SIG-M5 treated with dmso at 0.1 percent for 504 hours (cell line): ENCODE results near the gene OR51F2.
"Not testable (repeated sequence)": the region's sequence is repeated elsewhere in the genome, so short reads cannot be mapped to it uniquely, and the experiment has no call there.

Experiments
- DNase-seq: peaks from one replicate; lab custom pipeline; 2025; ENCODE audit not compliant: unreplicated experiment; lab: John Stamatoyannopoulos, UW

Gene OR51F2, protein sequence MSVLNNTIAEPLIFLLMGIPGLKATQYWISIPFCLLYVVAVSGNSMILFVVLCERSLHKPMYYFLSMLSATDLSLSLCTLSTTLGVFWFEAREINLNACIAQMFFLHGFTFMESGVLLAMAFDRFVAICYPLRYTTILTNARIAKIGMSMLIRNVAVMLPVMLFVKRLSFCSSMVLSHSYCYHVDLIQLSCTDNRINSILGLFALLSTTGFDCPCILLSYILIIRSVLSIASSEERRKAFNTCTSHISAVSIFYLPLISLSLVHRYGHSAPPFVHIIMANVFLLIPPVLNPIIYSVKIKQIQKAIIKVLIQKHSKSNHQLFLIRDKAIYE

DNA sequence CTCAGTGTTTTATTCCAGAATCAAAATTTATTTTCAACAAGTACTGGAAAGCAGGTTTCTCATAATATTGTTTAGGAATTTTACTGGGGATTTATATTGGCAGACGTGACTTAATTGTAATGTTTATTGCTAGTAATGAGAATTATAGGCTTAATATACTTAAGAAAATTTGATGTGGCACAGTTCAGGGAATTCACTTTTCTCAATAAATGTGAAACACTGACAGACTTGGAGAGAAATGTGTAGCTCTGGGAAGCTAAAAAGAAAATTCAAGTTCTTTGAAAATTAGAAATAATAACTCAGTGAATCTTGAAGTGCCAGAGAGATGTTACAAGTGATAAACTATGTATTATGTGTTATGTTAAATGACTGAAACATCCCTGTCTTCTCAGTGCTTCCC lies at the start of gene OR51F2:
TSS of gene OR51F2 (plus strand) at position 301 of the 400 bp plus-strand sequence. CDS start 101 bp downstream, outside the sequence.
- no peak for DNase-seq

DNA sequence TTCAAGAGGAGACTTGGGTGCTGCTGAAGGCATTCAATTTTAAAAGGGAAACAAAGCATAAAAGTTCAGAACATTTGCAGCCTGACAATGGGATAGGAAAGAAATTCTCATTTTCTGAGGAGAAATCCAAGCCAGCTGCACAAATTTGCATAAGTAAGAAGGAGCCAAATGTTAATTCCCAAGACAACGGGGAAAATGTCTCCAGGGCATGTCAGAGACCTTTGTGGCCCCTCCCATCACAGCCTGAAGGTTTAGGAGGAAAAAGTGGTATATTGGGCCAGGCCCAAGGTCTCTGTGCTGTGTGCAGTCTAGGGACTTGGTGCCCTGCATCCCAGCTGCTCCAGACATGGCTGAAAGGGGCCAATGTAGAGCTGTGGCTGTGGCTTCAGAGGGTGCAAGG lies 38.7 kb upstream of the OR51F2 start:
- DNase-seq, result no peak

DNA sequence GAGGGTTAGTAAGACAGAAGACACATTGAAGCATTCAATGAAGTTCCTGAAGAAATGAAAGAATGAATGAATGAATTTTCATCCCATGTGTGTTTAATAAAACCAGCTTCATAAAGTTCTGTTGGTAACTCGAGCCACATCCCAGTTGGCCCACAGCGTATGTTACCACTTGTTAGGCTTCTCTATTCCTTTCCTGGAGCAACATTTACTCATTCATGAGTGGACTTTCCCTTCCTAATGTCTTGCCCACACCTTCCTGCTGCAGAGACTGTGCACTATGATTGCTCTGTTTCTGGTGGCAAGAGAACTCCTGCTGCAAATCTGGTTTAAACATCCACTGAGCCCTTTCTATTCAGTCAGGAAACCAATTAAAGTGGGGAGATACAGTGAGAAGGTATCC lies 23.9 kb upstream of the OR51F2 start:
- DNase-seq, result no peak

DNA sequence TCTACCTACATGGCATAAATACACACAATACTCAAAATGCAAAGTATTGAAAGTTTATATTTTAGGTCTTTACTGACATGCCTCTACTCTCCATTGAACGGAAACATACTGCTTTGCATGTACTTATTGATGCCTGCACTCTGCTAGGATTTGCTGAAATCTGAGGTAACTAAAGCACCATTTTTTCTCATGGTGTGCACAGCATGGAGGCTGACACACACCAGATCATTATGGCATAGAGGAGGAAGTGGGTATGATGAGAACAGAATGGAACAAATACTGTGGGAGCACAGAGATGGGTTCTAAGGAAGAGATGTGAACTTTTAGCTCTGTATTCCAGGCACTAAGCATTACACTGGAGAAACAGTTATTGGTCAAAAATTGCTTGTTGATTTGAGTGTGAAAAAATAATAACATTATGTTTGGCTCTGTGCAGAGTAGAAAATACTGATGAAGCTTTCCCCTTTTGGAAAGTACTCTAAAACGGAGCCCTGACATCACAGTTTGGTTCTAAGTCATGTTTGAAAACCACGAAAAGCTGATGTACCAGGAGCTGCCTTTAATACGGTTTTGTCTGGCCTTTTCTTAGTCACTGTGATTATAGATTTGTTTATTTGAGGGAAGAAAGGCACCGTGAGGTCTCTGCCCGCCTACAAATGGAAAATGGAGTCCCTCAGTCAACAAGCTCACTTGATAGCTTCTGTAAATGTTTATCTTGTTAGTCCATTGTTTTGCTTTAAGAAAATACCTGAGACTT lies 22.5 kb upstream of the OR51F2 start:
- no peak for DNase-seq

DNA sequence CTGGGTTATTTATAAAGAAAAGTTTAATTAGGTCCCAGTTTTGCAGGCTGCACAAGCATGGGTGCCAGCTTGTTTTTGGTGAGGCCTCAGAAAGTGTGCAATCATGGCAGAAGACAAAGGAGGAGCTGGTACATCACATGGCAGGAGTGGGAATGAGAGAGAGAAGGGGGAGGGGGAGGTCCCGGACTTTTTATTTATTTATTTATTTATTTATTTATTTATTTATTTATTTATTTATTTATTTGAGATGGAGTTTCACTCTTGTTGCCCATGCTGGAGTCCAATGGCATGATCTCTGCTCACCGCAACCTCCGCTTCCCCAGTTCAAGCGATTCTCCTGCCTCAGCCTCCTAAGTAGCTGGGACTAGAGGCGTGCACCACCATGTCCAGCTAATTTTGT lies 19.8 kb upstream of the OR51F2 start:
- not testable (repeated sequence) for DNase-seq

DNA sequence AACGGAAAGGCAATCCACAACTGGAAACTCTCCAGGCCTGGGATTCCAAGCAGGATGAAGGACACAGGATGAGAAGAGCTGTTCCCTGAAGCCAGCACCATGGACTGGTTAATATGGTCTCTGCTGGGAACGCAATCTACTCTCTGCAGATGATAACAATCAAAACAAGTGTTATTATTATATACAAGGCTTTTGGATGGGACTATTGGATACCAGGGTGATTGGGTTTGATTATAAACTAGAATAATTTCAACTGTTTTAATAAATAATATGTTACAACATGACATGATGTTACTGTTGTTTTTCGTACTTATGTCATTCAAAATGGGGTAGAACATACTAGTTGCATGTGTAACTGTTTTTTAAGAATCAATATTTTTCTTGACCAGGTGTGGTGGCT lies 16.8 kb upstream of the OR51F2 start, which contains the start of gene OR52R1:
TSS of gene OR52R1 (minus strand) at position 101 of the 400 bp plus-strand sequence. CDS start at position 101, 0 bp downstream.
- no peak for DNase-seq

DNA sequence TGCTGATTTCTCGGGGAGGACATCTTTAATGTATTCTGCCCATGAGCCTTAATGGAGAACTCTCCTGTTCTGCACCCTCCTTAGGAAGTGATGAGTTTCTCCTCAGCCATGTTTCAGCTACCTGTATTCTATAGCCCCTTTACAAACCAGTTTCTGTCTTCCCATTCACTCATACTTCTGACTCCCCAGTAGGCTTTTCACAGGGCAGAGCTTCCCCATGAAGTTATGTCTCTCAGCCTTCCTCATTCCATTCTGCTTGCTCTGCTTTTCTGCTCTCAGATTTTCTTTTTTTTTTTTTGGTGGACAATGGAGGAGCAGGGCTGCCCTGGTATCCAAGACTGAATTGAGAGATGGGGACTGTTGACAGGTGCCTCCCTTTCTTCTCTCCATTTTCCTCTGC lies 12.6 kb upstream of the OR51F2 start:
- no peak for DNase-seq

DNA sequence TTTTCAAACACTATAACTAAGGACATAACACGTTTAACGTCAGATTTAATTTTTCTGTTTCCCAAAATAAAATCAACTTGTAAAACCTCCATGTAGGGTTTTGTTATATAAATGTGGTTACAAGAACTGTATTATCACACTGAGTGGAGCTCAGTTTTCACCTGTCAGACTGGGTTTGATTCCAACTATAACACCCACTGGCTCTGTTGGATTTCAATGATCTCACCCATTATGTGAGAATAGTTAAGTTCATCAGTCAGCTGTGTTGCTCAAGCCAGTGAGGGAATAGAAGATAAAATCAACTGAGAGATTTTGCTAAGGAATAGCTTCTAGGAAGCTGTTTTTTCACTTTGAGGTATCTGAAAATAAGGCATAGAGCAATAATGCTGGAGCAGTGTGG lies 11.9 kb upstream of the OR51F2 start:
- no peak for DNase-seq

DNA sequence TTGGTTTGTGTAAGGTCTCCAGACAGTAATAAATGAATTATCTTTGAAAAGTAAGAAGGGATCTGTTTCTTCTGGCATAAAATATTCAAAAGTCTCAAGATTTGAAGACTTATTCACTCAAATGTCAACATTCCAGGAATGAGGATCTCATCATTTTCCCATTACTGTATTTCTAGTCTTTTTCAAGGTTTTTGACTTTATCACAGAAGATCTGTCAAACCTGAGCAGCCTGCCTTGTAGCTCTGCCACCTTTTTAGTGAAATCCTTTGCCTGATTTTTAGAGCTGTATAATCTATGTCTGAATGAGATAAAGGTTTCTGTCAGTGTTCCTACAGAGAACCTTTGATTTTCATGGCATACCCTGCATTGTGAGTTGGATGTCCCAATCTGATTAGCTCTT lies 4.0 kb downstream of the OR51F2 start:
- no peak for DNase-seq

DNA sequence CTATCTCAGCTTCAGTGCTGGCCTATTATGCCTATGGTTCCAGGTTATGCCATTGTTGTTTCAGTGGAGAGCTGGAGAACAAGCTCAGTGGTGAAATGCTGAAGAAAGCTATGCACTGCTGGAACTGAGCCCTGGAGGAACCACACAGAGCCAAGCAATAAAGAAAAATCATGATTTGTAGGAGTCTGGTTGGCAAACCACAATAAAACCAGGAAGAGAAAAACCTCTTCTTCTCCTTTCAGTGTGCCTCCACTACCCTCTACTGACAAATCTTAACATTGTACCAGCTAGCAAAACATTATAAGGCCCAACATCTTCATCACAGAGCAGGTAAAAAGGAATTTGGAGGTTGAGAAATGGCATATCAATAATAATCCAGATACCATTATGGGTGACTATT lies 5.3 kb downstream of the OR51F2 start:
- no peak for DNase-seq

DNA sequence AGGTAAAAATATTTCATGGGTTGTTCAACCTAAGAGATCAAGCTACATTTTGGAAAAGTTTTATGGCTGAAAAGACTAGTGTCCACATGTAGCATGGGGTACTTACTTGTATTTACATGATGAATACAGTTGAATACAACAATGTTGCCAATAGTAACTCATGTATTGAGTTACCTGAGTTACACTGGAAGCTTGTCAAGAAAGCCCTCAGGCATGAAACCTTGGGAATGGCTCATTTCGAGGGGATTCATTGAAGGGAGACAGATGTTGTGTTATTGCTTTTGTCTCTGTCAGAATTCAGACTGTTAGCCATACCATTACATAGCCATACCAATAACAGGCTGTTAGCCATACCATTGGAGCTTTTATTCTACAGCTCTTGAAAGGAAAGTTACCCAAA lies 9.2 kb downstream of the OR51F2 start:
- DNase-seq, result no peak

DNA sequence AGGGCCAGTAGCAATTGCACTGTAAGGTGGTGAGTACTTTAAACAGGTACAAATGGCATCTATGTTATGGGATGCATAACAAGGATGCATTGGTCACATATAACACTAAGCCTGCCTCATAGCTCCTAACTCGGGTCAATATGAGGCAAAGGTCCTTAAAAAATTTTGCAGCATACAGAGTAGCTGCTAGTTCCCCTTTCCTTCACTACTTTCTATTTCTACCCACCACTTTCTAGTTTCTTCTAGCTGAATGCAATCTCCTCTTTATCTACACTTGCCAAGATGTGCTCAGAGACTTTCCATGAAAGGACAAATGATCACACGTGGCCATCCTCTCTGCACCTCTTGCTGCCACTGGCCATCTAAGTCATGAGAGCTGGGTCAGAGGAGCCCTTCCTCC lies 9.8 kb downstream of the OR51F2 start:
- DNase-seq, result no peak

DNA sequence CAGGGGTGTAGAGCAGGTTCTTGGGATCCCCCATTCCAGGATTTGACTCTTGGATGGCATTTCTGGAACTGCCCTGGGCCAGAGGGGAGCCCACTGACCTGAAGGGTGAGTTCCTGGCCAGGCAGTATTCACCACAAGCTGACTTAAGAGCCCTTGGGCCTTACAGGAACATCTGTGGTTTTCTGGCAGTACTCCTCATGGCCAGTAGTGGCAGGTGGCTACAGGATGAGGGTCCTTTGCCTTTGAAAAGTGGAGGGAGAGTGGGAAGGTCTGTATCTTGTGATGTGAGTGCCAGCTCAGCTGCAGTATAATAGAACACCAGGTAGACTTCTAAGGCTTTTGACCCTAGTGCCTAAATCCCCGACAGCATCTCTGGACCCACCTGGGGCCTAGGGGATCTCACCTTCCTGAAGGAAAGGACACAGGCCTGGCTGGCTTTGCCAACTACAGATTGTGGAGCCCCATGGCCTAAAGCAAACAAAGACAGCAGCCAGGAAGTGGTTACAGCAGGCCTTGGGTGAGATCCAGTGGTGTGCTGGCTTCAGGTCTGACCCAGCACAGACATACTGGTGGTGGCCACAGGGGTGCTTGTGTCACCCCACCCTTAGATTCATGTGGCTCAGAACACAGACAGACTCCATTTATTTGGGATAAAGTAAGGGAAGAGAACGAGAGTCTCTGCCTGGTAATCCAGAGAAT lies 18.9 kb downstream of the OR51F2 start:
- DNase-seq, result no peak

DNA sequence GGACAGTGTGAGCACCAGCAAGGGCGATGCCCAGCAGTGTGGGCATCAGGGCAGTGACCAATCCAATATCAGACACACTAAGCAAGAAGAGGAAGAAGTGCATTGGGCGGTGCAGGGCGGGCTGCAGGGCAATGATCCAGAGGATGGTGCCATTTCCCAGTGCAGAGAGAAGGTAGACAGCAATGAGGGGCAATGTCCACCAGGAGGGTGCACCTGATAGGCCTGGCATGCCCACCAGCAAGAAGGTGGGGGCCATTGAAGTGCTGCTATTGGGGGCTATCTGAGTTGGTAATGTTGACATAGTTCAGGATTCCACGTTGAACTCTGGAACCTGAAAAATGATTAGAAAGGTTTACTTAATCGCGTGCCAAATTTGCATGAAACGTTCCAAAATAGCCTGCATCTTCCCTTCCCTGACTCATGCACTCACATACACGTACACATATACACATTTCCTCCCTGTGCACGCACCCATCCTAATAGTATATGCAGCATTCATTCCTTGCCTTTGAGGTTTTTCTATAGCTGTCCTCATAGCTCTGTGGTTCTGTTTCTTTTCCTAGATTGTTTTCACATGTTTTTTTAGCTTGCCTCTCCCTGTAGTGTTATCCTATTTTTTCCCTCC lies 27.9 kb downstream of the OR51F2 start, which contains the start of gene OR51S1:
TSS of gene OR51S1 (minus strand) at position 301 of the 625 bp plus-strand sequence. CDS start at position 301, 0 bp downstream.
- DNase-seq, result no peak

DNA sequence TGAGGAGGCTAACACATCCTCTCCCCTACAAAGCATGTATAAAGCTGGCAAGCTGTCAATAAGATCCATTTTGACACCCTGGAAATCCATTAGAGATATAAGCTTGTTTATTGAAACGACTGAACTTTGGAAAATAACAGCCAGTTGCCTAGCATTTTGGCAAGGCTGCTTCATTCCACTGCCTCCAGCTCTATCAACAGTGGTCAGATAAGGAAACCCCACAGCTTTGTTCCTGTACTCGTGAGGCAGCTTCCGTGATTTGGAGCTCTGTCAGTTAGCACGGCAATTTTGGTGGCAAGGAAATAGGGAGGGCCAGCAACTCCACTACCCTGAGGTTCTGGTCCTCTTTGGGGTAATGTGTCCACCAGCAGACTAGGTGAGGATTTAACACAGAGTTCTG lies 29.9 kb downstream of the OR51F2 start:
- DNase-seq, result no peak

DNA sequence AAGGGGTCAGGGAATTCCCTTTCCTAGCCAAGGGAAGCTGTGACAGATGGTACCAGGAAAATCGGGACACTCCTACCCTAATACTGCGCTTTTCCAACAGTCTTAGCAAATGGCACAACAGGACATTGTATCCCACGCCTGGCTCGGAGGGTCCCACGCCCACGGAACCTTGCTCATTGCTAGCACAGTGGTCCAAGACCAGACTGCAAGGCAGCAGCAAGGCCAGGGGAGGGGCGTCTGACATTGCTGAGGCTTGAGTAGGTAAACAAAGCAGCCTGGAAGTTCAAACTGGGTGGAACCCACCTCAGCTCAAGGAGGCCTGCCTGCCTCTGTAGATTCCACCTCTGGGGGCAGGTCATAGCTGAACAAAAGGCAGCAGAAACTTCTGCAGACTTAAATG lies 33.2 kb downstream of the OR51F2 start:
- not testable (repeated sequence) for DNase-seq

DNA sequence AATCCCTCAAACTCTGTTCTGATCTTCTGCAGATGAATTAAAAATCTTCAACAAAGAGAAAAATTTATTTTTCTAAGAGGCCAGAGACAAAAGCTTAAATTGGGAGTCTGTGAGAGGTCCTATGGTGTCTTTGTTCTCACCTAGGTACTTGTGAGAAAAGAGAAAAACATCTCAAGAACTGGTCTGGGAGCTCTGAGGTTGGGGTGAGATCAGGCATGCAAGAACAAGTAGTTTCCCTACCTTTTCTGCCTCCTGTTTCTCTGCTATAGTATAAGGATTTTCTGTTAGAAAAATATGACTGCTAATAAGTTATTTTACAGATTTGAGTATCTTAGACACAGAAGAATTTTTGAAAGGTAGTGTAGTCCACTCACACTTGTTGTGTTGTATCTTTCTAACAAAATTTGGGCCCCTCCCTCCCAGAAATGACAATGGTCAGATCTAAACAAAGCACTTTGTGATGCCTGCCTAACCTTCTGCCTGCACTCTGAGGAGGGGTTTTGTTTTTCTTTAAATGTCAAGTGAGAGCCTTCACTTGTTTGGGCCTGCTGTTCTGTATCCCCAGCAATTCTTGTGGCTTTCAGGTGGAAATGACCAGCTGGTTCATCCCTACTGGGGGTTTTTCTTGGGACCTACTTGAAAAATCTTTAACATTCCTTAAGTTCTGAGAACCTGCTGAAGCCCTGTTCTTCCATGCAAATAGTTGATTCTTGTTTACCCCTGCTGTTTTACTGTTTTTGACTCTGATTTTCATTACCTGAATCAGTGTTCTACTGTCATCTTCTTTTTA lies 41.5 kb downstream of the OR51F2 start:
- no peak for DNase-seq

DNA sequence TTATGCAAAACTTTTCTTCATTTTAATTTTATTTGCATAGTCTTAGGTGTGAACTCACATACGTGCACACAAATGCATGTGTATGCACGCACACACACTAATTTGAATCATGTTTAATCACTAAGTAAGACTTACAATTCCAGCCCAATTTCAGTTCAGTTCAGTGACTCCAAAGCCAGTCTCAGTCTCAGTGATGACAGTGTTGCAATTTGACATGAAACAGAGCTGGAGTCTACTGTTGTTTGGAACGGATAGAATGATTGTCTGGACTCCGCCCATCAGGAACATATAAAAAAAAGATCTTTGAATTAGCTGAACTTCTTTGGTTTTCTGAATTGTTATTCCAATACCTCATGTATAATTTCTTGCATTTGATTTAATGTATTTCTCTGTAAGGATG lies 42.8 kb downstream of the OR51F2 start:
- DNase-seq, result no peak

DNA sequence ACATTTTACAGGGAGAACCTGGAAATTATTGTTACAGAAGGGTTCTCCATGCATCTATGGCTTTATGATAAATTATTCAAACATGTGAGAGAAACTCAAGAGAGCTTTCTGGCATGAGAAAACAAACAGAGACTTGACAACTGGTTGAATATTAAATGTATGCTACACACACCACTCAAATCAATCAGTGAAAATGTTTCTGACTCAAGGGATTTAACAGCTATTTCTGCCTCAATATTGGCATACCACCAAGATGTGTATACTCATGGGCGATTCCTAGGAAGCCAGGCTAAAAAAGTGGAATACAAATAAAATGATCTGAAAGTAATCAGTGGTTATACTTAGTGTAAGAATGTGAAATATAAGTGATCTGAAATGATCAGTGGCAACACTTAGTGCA lies 44.7 kb downstream of the OR51F2 start:
- DNase-seq, result no peak
